ENCODE results near the gene SFTPA2. TPM values are rescaled to one million over a fixed set of nuclear protein-coding genes. Genes with fewer than 3 reads are reported as not detected.
"Not testable (repeated sequence)": the region's sequence is repeated elsewhere in the genome, so short reads cannot be mapped to it uniquely, and the experiment has no call there.

The SFTPA2 gene
- total and polyA plus RNA-seq, 7 donors = 1.4 to 6.0 (median 5.3) TPM; not detected in 4

- Histone ChIP-seq H3K27me3 (no peaks in the 10 kb centered on the region), H3K27ac (no peak overlapping the region), H3K4me3 (no peak overlapping the region), H3K9me3 (no peaks in the 10 kb centered on the region), H3K36me3 (no peaks in the 10 kb centered on the region), H3K4me1 (no peaks in the 10 kb centered on the region)
- DNase-seq = no peak
- intact Hi-C loops (cut with DNase I) = no loop called here
- TF ChIP-seq POLR2AphosphoS5 (IDR thresholded peaks at IDR 0.05) = no peak
- TF ChIP-seq POLR2A (IDR thresholded peaks at IDR 0.05) = no peak
- TF ChIP-seq EP300 (IDR thresholded peaks at IDR 0.05) = no peak
- no peak for TF ChIP-seq CTCF (IDR thresholded peaks at IDR 0.05)
These were observed 28.6 kb upstream of the SFTPA2 start for GRCh38 chr10:79588800-79589199.

- no peaks in the 10 kb centered on the region for H3K36me3 ChIP-seq
- no peak overlapping the region for H3K27ac ChIP-seq
- no peaks in the 10 kb centered on the region for H3K9me3 ChIP-seq
- DNase-seq = no peak
- no peak for TF ChIP-seq POLR2AphosphoS5 (IDR thresholded peaks at IDR 0.05)
- TF ChIP-seq EP300 (IDR thresholded peaks at IDR 0.05) = no peak
- TF ChIP-seq POLR2A (IDR thresholded peaks at IDR 0.05) = no peak
- no peak for TF ChIP-seq CTCF (IDR thresholded peaks at IDR 0.05)
- WGBS, 2 donors = 66 to 72% methylated on average over 2 of the region's 2 CpGs
- intact Hi-C loops (cut with DNase I) = no loop called here
- no peaks in the 10 kb centered on the region for H3K27me3 ChIP-seq
- no peak overlapping the region for H3K4me3 ChIP-seq
- H3K4me1 ChIP-seq = no peaks in the 10 kb centered on the region
These were observed 26.7 kb upstream of the SFTPA2 start for GRCh38 chr10:79586933-79587332.

- TF ChIP-seq POLR2AphosphoS5 (IDR thresholded peaks at IDR 0.05) = no peak
- no peak for TF ChIP-seq CTCF (IDR thresholded peaks at IDR 0.05)
- no peak for TF ChIP-seq POLR2A (IDR thresholded peaks at IDR 0.05)
- TF ChIP-seq EP300 (IDR thresholded peaks at IDR 0.05) = no peak
- intact Hi-C loops (cut with DNase I) = no loop called here
- Histone ChIP-seq H3K27ac (no peak overlapping the region), H3K4me1 (no peaks in the 10 kb centered on the region), H3K4me3 (no peak overlapping the region), H3K36me3 (no peaks in the 10 kb centered on the region), H3K27me3 (no peaks in the 10 kb centered on the region), H3K9me3 (no peaks in the 10 kb centered on the region)
- no peak for DNase-seq
- WGBS, 2 donors = 90 to 93% methylated on average over 11 of the region's 11 CpGs
These were observed 25.8 kb upstream of the SFTPA2 start for GRCh38 chr10:79585870-79586527.

- no peaks in the 10 kb centered on the region for H3K27me3 ChIP-seq
- no peaks in the 10 kb centered on the region for H3K4me1 ChIP-seq
- no peak overlapping the region for H3K27ac ChIP-seq
- intact Hi-C loops (cut with DNase I) = no loop called here
- no peaks in the 10 kb centered on the region for H3K36me3 ChIP-seq
- TF ChIP-seq POLR2AphosphoS5 (IDR thresholded peaks at IDR 0.05) = no peak
- TF ChIP-seq POLR2A (IDR thresholded peaks at IDR 0.05) = no peak
- no peak for TF ChIP-seq EP300 (IDR thresholded peaks at IDR 0.05)
- TF ChIP-seq CTCF (IDR thresholded peaks at IDR 0.05) = no peak
- no peak for DNase-seq
- H3K9me3 ChIP-seq = no peaks in the 10 kb centered on the region
- WGBS, 2 donors = 89 to 93% methylated on average over 7 of the region's 7 CpGs
- H3K4me3 ChIP-seq = no peak overlapping the region
These were observed 23.3 kb upstream of the SFTPA2 start for GRCh38 chr10:79583488-79584024.

- DNase-seq; H3K9me3 ChIP-seq; H3K27me3 ChIP-seq; H3K36me3 ChIP-seq; H3K4me1 ChIP-seq; intact Hi-C loops (cut with DNase I); H3K27ac ChIP-seq; H3K4me3 ChIP-seq: not testable (repeated sequence)
- 73 to 78% methylated on average over 3 to 6 of the region's 6 CpGs for WGBS, 2 donors
These were observed 22.7 kb upstream of the SFTPA2 start for GRCh38 chr10:79582954-79583353.

All from sigmoid colon (tissue), 7 donors.